ENCODE measurements around the gene RMC1.

The RMC1 gene

GRCh38 chr18:23462876-23463275 is 40.4 kb upstream of the RMC1 start:
- no peak for DNase-seq (ENCODE audit: low read depth)
- TF ChIP-seq CTCF (IDR thresholded peaks at IDR 0.05; ENCODE audit: control insufficient read depth, insufficient read depth, low read depth, low read length, missing control alignments), result no peak
- H3K4me3 ChIP-seq (ENCODE audit: control insufficient read depth, low read depth, low read length), result no peak overlapping the region

- H3K4me3 ChIP-seq (ENCODE audit: control insufficient read depth, low read depth, low read length), result no peak overlapping the region
- no peak for DNase-seq (ENCODE audit: low read depth)
- no peak for TF ChIP-seq CTCF (IDR thresholded peaks at IDR 0.05; ENCODE audit: control insufficient read depth, insufficient read depth, low read depth, low read length, missing control alignments)
Measured at GRCh38 chr18:23468753-23469459, 34.4 kb upstream of the RMC1 start.

- no peak for DNase-seq (ENCODE audit: low read depth)
- no peak for TF ChIP-seq CTCF (IDR thresholded peaks at IDR 0.05; ENCODE audit: control insufficient read depth, insufficient read depth, low read depth, low read length, missing control alignments)
Measured at GRCh38 chr18:23470620-23471387, 32.5 kb upstream of the RMC1 start.

GRCh38 chr18:23471486-23471885 is 31.8 kb upstream of the RMC1 start:
- no peak overlapping the region for H3K4me3 ChIP-seq (ENCODE audit: control insufficient read depth, low read depth, low read length)
- DNase-seq (ENCODE audit: low read depth), result no peak
- no peak for TF ChIP-seq CTCF (IDR thresholded peaks at IDR 0.05; ENCODE audit: control insufficient read depth, insufficient read depth, low read depth, low read length, missing control alignments)

More at GRCh38 chr18:23470620-23471387, 32.5 kb upstream of the RMC1 start:
- no peak overlapping the region for H3K4me3 ChIP-seq (ENCODE audit: control insufficient read depth, low read depth, low read length)

- no peak for DNase-seq (ENCODE audit: low read depth)
- no peak for TF ChIP-seq CTCF (IDR thresholded peaks at IDR 0.05; ENCODE audit: control insufficient read depth, insufficient read depth, low read depth, low read length, missing control alignments)
- H3K4me3 ChIP-seq (ENCODE audit: control insufficient read depth, low read depth, low read length), result no peak overlapping the region
Measured at GRCh38 chr18:23479829-23480505, 23.3 kb upstream of the RMC1 start.

GRCh38 chr18:23484561-23485182 is 18.6 kb upstream of the RMC1 start:
- no peak for DNase-seq (ENCODE audit: low read depth)
- TF ChIP-seq CTCF (IDR thresholded peaks at IDR 0.05; ENCODE audit: control insufficient read depth, insufficient read depth, low read depth, low read length, missing control alignments), result no peak
- H3K4me3 ChIP-seq (ENCODE audit: control insufficient read depth, low read depth, low read length), result no peak overlapping the region

Data from AG09309 (cell line).